ENCODE data around the gene NPIPA8. TPM values are rescaled to one million over a fixed set of nuclear protein-coding genes. Genes with fewer than 3 reads are reported as not detected.
A peak's percentile ranks its signal among the peaks of the same experiment; 100 is the strongest.
"Not testable (repeated sequence)": the region's sequence is repeated elsewhere in the genome, so short reads cannot be mapped to it uniquely, and the experiment has no call there.

Gene NPIPA8
- total RNA-seq (2022) (0.70 TPM in 1 of 2 replicates, not detected in the other), Bru-seq, nascent RNA (not detected), BruChase-seq, experiment 1, labeled RNA remaining after a 2-hour chase (not detected), BruChase-seq, experiment 2, labeled RNA remaining after a 6-hour chase (not detected)
- long read RNA-seq, partial matches to known transcripts = 1 of 1 reads
- long read RNA-seq, other reads (novel, unspliced or antisense) = 0 of 1 reads

DNA sequence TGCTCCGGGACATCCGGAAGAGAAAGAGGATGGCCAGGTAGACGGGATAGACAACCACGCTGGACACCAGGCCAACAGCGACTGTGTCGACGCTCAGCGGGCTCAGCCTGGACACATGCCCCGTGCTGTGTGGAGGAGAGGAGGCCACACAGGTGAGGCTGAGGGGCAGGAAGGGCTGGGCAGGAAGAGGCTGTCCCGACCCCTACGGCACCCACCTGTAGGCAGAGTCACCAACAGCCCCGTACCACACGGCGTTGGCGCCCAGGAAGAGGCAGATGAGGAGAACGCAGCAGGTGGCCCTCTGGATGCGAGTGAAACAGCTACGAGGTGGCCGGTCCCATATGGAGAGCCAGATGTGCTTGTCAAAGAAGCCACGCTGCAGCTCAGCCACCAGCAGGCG lies at the start of gene NPIPA8:
Gene NPIPA8 (minus strand): TSS at position 101 of the 400 bp plus-strand sequence. CDS start 4,074 bp downstream, outside the sequence.
- H3K4me1 ChIP-seq; H3K4me3 ChIP-seq (ENCODE audit: low read depth, low read length); H3K4me3 Mint-ChIP-seq (ENCODE audit: unreplicated experiment); DNase-seq; BruUV-seq (replicated peaks); intact Hi-C loops (cut with micrococcal nuclease; ENCODE audit: unreplicated experiment); H3K27me3 Mint-ChIP-seq (ENCODE audit: insufficient read depth, unreplicated experiment); H3K27me3 ChIP-seq (replicated peaks; ENCODE audit: control insufficient read depth, insufficient read depth, low read length); H3K36me3 ChIP-seq (ENCODE audit: control insufficient read depth, insufficient read depth, low read length); H3K36me3 Mint-ChIP-seq (ENCODE audit: insufficient read depth, unreplicated experiment); CTCF ChIA-PET; POLR2A ChIA-PET; H3K9me3 Mint-ChIP-seq (ENCODE audit: unreplicated experiment); H3K4me1 Mint-ChIP-seq (ENCODE audit: low read depth, unreplicated experiment); H3K9me3 ChIP-seq; H3K27ac Mint-ChIP-seq (ENCODE audit: unreplicated experiment): not testable (repeated sequence)

DNA sequence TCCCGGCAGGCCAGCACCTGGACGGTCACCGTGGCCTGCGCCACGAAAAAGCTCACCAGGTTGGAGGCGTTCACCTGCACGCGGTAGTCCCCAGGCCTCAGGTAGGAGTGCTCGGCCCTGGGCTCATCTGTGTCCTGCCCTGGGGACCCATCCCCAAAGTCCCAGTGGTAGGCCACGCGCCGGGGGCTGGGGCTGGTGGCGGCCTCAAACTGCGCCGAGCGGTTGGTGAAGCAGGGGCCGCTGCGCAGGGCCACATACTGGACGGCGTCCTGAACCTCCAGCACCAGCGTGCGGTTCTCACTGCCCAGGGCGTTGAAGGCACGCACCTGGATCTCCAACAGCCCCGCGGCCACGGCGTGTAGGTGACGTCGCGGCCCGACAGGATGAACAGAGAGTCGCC lies 48.7 kb upstream of the NPIPA8 start:
- POLR2A ChIA-PET; DNase-seq; H3K9me3 Mint-ChIP-seq (ENCODE audit: unreplicated experiment); H3K36me3 ChIP-seq (ENCODE audit: control insufficient read depth, insufficient read depth, low read length); H3K9me3 ChIP-seq; H3K27me3 ChIP-seq (replicated peaks; ENCODE audit: control insufficient read depth, insufficient read depth, low read length); H3K4me3 Mint-ChIP-seq (ENCODE audit: unreplicated experiment); H3K4me3 ChIP-seq (ENCODE audit: low read depth, low read length); H3K27me3 Mint-ChIP-seq (ENCODE audit: insufficient read depth, unreplicated experiment); H3K4me1 Mint-ChIP-seq (ENCODE audit: low read depth, unreplicated experiment); H3K36me3 Mint-ChIP-seq (ENCODE audit: insufficient read depth, unreplicated experiment); H3K27ac Mint-ChIP-seq (ENCODE audit: unreplicated experiment); BruUV-seq (replicated peaks); H3K4me1 ChIP-seq; intact Hi-C loops (cut with micrococcal nuclease; ENCODE audit: unreplicated experiment); CTCF ChIA-PET: not testable (repeated sequence)

DNA sequence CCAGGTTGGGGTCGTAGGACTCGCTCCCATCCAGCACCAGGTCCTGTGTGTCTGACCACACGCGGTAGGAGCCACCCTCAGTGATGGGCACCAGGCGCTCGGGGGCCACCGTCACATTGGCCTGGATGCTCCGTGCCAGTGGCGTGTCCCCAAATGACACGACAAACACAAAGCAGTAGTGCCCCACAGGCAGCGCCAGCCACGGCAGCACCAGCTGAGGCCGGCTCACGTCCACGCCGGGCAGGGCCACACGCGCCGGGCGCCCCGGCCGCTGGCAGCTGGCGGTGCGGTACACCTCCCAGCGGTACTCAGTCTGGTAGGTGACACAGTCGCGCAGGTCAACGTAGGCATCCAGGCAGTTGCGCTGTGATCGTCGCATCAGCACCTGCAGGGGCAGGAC lies 48.3 kb upstream of the NPIPA8 start:
- H3K36me3 ChIP-seq (ENCODE audit: control insufficient read depth, insufficient read depth, low read length); DNase-seq; H3K4me1 ChIP-seq; H3K27ac Mint-ChIP-seq (ENCODE audit: unreplicated experiment); BruUV-seq (replicated peaks); intact Hi-C loops (cut with micrococcal nuclease; ENCODE audit: unreplicated experiment); H3K4me1 Mint-ChIP-seq (ENCODE audit: low read depth, unreplicated experiment); H3K4me3 ChIP-seq (ENCODE audit: low read depth, low read length); POLR2A ChIA-PET; H3K27me3 Mint-ChIP-seq (ENCODE audit: insufficient read depth, unreplicated experiment); H3K4me3 Mint-ChIP-seq (ENCODE audit: unreplicated experiment); H3K27me3 ChIP-seq (replicated peaks; ENCODE audit: control insufficient read depth, insufficient read depth, low read length); H3K36me3 Mint-ChIP-seq (ENCODE audit: insufficient read depth, unreplicated experiment); CTCF ChIA-PET; H3K9me3 Mint-ChIP-seq (ENCODE audit: unreplicated experiment); H3K9me3 ChIP-seq: not testable (repeated sequence)

DNA sequence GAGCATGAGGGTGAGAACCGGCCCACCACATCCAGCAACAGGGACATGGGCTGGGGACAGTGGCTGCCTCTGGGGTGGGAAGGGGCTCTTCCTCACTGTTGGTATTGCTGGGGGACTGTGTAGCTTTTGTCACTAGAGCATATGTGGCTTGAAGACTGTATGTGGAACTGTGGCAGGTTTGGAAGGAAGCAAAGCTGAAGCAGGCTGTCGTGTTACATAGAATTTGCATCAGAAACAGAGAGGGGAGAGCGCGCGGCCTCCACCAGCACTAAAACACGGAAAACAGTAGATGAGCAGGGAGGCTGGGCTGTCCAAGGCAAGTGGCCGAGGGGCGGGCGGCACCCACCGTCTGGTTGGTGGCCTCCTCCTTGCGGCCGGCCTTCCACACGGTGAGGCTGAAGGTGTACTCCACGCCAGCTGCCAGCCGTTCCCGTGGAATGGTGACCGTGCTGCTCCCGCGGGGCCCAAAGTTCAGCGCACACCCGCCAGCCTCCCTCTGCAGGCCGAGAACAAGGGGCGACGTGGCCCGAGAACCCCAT lies 47.6 kb upstream of the NPIPA8 start:
- CTCF ChIA-PET; H3K9me3 Mint-ChIP-seq (ENCODE audit: unreplicated experiment); H3K27me3 ChIP-seq (replicated peaks; ENCODE audit: control insufficient read depth, insufficient read depth, low read length); H3K4me3 ChIP-seq (ENCODE audit: low read depth, low read length); H3K9me3 ChIP-seq; H3K4me1 Mint-ChIP-seq (ENCODE audit: low read depth, unreplicated experiment); H3K36me3 ChIP-seq (ENCODE audit: control insufficient read depth, insufficient read depth, low read length); H3K4me3 Mint-ChIP-seq (ENCODE audit: unreplicated experiment); BruUV-seq (replicated peaks); H3K27ac Mint-ChIP-seq (ENCODE audit: unreplicated experiment); H3K36me3 Mint-ChIP-seq (ENCODE audit: insufficient read depth, unreplicated experiment); DNase-seq; POLR2A ChIA-PET; H3K4me1 ChIP-seq; intact Hi-C loops (cut with micrococcal nuclease; ENCODE audit: unreplicated experiment); H3K27me3 Mint-ChIP-seq (ENCODE audit: insufficient read depth, unreplicated experiment): not testable (repeated sequence)

DNA sequence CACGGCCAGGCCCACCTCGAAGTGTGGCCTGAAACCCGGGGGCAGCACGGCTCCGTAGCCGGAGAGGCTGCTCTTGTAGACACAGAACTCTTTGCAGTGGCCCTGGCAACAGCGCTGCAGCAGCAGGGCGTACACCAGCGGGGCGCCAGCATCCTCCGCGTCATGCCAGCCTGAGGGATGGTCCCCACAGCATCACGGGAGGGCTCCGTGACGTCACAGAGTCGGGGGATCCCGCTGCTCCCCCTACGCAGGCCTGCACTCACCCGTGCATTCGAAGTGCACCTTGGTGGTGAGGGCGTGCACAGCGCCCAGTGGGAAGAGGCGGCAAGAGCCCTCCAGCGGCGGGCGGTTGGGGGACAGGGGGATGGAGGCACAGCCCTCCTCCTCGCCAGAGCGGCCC lies 46.2 kb upstream of the NPIPA8 start:
- H3K9me3 Mint-ChIP-seq (ENCODE audit: unreplicated experiment); H3K27me3 Mint-ChIP-seq (ENCODE audit: insufficient read depth, unreplicated experiment); DNase-seq; H3K4me1 ChIP-seq; H3K36me3 Mint-ChIP-seq (ENCODE audit: insufficient read depth, unreplicated experiment); CTCF ChIA-PET; H3K4me3 ChIP-seq (ENCODE audit: low read depth, low read length); BruUV-seq (replicated peaks); H3K27ac Mint-ChIP-seq (ENCODE audit: unreplicated experiment); H3K27me3 ChIP-seq (replicated peaks; ENCODE audit: control insufficient read depth, insufficient read depth, low read length); H3K4me3 Mint-ChIP-seq (ENCODE audit: unreplicated experiment); intact Hi-C loops (cut with micrococcal nuclease; ENCODE audit: unreplicated experiment); POLR2A ChIA-PET; H3K9me3 ChIP-seq; H3K36me3 ChIP-seq (ENCODE audit: control insufficient read depth, insufficient read depth, low read length); H3K4me1 Mint-ChIP-seq (ENCODE audit: low read depth, unreplicated experiment): not testable (repeated sequence)

DNA sequence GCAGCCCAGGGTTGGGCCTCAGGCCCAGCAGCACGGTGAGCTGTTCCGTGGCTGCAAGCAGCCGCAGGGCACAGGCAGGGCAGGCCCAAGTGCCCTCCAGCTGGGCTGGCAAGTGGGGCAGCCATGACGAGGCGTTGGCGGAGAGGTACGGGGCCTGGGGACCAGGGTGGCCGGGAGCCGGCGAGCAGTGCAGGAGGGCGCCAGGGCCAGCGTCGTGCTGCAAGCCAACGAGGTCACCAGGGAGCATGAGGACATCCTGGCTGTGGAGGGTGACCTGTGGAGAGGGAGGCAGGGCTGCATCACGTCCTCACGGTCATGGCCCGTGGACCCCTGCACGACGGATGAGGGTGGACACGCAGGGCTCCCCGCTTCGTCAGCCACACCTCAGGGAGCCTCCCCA lies 11.2 kb upstream of the NPIPA8 start:
- H3K27me3 Mint-ChIP-seq (ENCODE audit: insufficient read depth, unreplicated experiment); H3K36me3 ChIP-seq (ENCODE audit: control insufficient read depth, insufficient read depth, low read length); BruUV-seq (replicated peaks); H3K9me3 ChIP-seq; intact Hi-C loops (cut with micrococcal nuclease; ENCODE audit: unreplicated experiment); H3K4me3 Mint-ChIP-seq (ENCODE audit: unreplicated experiment); H3K36me3 Mint-ChIP-seq (ENCODE audit: insufficient read depth, unreplicated experiment); H3K4me1 ChIP-seq; H3K4me3 ChIP-seq (ENCODE audit: low read depth, low read length); H3K27ac Mint-ChIP-seq (ENCODE audit: unreplicated experiment); H3K9me3 Mint-ChIP-seq (ENCODE audit: unreplicated experiment); H3K4me1 Mint-ChIP-seq (ENCODE audit: low read depth, unreplicated experiment); POLR2A ChIA-PET; H3K27me3 ChIP-seq (replicated peaks; ENCODE audit: control insufficient read depth, insufficient read depth, low read length); CTCF ChIA-PET: not testable (repeated sequence)
- peak in 1 of 2 experiments; percentile 17 for DNase-seq

DNA sequence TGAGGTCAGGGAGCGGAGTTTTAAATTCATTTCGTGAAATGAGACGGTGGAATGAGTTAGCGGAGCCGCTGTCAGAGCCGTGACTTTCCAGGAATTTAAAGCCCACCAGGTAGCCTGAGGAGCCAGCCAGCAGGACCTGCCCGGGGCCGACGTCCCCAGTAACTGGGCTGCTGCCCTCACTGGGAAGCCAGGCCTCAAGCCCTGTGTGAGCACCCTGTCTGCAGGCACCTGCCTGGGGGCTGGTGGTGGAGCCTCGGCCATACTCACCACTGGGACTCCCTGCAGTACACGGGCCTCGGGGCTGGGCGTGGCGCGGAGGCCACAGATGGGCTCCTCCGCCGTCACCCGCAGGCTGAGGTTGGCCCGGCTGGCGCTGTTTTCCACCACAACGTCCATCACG lies 10.5 kb upstream of the NPIPA8 start:
- H3K4me3 Mint-ChIP-seq (ENCODE audit: unreplicated experiment); CTCF ChIA-PET; H3K36me3 ChIP-seq (ENCODE audit: control insufficient read depth, insufficient read depth, low read length); H3K27me3 Mint-ChIP-seq (ENCODE audit: insufficient read depth, unreplicated experiment); intact Hi-C loops (cut with micrococcal nuclease; ENCODE audit: unreplicated experiment); H3K9me3 Mint-ChIP-seq (ENCODE audit: unreplicated experiment); BruUV-seq (replicated peaks); POLR2A ChIA-PET; H3K27me3 ChIP-seq (replicated peaks; ENCODE audit: control insufficient read depth, insufficient read depth, low read length); H3K36me3 Mint-ChIP-seq (ENCODE audit: insufficient read depth, unreplicated experiment); H3K27ac Mint-ChIP-seq (ENCODE audit: unreplicated experiment); H3K4me1 ChIP-seq; H3K4me1 Mint-ChIP-seq (ENCODE audit: low read depth, unreplicated experiment); H3K9me3 ChIP-seq; H3K4me3 ChIP-seq (ENCODE audit: low read depth, low read length): not testable (repeated sequence)
- peak in 1 of 2 experiments; percentile 14 for DNase-seq

Data from Caco-2 (cell line).